Measurements from ENCODE around the gene SLC27A5. TPM values are rescaled to one million over a fixed set of nuclear protein-coding genes. Genes with fewer than 3 reads are reported as not detected.

Gene SLC27A5
- total and polyA plus RNA-seq, 9 of the 15 experiments (the other 6 are each of a cell fraction or from before 2014, with no cell fraction given) = 42.2 to 318 (median 64.7) TPM

DNA sequence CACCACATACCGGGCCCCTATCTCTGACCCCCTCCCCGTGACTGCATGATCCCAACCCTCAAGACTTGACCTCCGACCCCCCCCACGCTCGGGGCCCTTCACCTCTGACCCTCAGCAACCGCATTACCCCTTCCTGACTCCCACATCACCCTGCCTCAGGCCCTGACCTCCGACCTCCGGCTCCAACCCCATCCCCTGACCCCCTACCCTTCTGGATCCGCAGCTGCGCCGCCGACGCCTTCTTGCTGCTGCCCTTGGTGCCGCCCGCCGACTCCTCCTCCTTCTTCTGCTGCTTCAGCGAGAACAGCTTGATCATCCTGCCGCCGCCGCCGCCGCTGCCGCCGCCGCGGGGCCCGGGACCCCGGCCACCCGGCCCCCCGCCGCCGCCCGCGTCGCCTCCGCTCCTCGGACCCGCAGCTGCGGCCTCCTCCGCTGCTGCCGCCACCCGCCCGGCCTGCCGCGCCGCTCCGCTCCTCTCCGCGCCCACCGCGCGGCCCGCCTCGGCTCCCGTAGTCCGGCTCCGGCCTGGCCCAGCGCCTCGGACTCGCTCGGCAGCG is 46.4 kb upstream of the SLC27A5 start, which contains the start of gene UBE2M (continued):
- no peak for TF ChIP-seq CTBP1 (IDR thresholded peaks at IDR 0.05; ENCODE audit: borderline replicate concordance)
- TF ChIP-seq, protein P1, sequence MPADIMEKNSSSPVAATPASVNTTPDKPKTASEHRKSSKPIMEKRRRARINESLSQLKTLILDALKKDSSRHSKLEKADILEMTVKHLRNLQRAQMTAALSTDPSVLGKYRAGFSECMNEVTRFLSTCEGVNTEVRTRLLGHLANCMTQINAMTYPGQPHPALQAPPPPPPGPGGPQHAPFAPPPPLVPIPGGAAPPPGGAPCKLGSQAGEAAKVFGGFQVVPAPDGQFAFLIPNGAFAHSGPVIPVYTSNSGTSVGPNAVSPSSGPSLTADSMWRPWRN (IDR thresholded peaks at IDR 0.05; ENCODE audit: low read depth) = peak; percentile 68; the same call in 1 of the 2 replicates
- TF ChIP-seq, protein P2, sequence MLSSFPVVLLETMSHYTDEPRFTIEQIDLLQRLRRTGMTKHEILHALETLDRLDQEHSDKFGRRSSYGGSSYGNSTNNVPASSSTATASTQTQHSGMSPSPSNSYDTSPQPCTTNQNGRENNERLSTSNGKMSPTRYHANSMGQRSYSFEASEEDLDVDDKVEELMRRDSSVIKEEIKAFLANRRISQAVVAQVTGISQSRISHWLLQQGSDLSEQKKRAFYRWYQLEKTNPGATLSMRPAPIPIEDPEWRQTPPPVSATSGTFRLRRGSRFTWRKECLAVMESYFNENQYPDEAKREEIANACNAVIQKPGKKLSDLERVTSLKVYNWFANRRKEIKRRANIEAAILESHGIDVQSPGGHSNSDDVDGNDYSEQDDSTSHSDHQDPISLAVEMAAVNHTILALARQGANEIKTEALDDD (IDR thresholded peaks at IDR 0.05) = no peak
- TF ChIP-seq COPS2 (conservative IDR thresholded peaks at IDR 0.05) = no peak
- TF ChIP-seq NFIC (IDR thresholded peaks at IDR 0.05) = 0 out of 2 replicates have a peak, but pooled peaks have one; percentile 14
- TF ChIP-seq, protein P3, sequence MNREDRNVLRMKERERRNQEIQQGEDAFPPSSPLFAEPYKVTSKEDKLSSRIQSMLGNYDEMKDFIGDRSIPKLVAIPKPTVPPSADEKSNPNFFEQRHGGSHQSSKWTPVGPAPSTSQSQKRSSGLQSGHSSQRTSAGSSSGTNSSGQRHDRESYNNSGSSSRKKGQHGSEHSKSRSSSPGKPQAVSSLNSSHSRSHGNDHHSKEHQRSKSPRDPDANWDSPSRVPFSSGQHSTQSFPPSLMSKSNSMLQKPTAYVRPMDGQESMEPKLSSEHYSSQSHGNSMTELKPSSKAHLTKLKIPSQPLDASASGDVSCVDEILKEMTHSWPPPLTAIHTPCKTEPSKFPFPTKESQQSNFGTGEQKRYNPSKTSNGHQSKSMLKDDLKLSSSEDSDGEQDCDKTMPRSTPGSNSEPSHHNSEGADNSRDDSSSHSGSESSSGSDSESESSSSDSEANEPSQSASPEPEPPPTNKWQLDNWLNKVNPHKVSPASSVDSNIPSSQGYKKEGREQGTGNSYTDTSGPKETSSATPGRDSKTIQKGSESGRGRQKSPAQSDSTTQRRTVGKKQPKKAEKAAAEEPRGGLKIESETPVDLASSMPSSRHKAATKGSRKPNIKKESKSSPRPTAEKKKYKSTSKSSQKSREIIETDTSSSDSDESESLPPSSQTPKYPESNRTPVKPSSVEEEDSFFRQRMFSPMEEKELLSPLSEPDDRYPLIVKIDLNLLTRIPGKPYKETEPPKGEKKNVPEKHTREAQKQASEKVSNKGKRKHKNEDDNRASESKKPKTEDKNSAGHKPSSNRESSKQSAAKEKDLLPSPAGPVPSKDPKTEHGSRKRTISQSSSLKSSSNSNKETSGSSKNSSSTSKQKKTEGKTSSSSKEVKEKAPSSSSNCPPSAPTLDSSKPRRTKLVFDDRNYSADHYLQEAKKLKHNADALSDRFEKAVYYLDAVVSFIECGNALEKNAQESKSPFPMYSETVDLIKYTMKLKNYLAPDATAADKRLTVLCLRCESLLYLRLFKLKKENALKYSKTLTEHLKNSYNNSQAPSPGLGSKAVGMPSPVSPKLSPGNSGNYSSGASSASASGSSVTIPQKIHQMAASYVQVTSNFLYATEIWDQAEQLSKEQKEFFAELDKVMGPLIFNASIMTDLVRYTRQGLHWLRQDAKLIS (CRISPR knock-in tag; IDR thresholded peaks at IDR 0.05) = peak; percentile 52; the same call in 1 of the 2 replicates
- no peak for TF ChIP-seq CHD4 (IDR thresholded peaks at IDR 0.05; ENCODE audit: insufficient read depth, insufficient replicate concordance, low read depth, low read length, poor library complexity, severe bottlenecking)
- TF ChIP-seq, protein P4, sequence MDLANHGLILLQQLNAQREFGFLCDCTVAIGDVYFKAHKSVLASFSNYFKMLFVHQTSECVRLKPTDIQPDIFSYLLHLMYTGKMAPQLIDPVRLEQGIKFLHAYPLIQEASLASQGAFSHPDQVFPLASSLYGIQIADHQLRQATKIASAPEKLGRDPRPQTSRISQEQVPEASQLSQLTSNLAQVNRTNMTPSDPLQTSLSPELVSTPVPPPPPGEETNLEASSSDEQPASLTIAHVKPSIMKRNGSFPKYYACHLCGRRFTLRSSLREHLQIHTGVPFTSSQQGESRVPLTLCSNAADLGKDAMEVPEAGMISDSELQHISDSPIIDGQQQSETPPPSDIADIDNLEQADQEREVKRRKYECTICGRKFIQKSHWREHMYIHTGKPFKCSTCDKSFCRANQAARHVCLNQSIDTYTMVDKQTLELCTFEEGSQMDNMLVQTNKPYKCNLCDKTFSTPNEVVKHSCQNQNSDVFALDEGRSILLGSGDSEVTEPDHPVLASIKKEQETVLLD (IDR thresholded peaks at IDR 0.05) = no peak
- TF ChIP-seq NCOR1 (IDR thresholded peaks at IDR 0.05) = peak; percentile 50; the same call in 1 of the 2 replicates
- TF ChIP-seq TBL1XR1 (IDR thresholded peaks at IDR 0.05; ENCODE audit: low read length in 2 of 2) = peak in 1 of 2 experiments; percentile 20; a peak in 1 of 4 replicates
- TF ChIP-seq MTA2 (IDR thresholded peaks at IDR 0.05; ENCODE audit: low read depth) = peak; percentile 50

Measured in K562 (cell line).